WERI-Rb-1 (cell line): ENCODE measurements around the gene TINCR.
A peak's percentile ranks its signal among the peaks of the same experiment; 100 is the strongest.

Source experiments
- DNase-seq: peaks from one replicate; pipeline ENCODE4 v3.0.0-alpha.2; 2020
- H3K27ac ChIP-seq: fragments of 250-450 bp; sonication (Bioruptor Pico); 2 replicates; pipeline ENCODE4 v1.5.1; 2020; ENCODE audit warnings: mild to moderate bottlenecking, moderate library complexity
- H3K27me3 ChIP-seq: fragments of 250-450 bp; sonication (Bioruptor Pico); 2 replicates; pipeline ENCODE4 v1.5.1; 2021; ENCODE audit warnings: mild to moderate bottlenecking, low read depth, moderate library complexity; ENCODE audit not compliant: insufficient read depth, severe bottlenecking
- H3K36me3 ChIP-seq: fragments of 250-450 bp; sonication (Bioruptor Pico); 2 replicates; pipeline ENCODE4 v1.5.1; 2020; ENCODE audit warnings: mild to moderate bottlenecking, moderate library complexity
- H3K4me3 ChIP-seq: 2 replicates; pipeline ENCODE4 v1.5.1; 2011; ENCODE audit warnings: low read depth, mild to moderate bottlenecking, control low read depth, low read length
- H3K9me3 ChIP-seq: fragments of 250-450 bp; sonication (Bioruptor Pico); 2 replicates; pipeline ENCODE4 v1.5.1; 2021; ENCODE audit warnings: mild to moderate bottlenecking, moderate library complexity; ENCODE audit not compliant: severe bottlenecking
- TF ChIP-seq, protein P1 (sequence below): IDR thresholded peaks from 2 replicates; pipeline ENCODE4 v1.5.1; 2011; ENCODE audit warnings: low read depth, mild to moderate bottlenecking, control low read depth, inconsistent platforms, low read length

The TINCR gene

DNA sequence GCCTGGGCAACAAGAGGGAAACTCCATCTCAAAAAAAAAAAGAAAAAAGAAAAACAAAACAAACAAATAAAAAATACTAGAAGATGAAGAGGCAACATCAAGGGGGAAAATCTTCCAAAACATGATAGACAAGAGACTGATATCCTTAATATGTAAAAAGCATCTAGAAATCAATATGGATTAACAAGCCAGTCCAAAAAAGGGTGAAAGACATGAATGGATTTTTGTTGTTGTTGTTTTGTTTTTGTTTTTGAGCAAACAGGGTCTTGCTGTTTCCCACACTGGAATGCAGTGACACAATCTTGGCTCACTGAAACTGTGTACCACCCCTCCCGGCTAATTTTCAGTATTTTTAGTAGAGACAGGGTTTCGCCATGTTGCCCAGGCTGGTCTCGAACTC is 4.0 kb upstream of the TINCR start:
- DNase-seq = no peak
- Histone ChIP-seq H3K27ac (peak overlapping the region; percentile 73), H3K36me3 (no peaks in the 10 kb centered on the region), H3K4me3 (no peak overlapping the region), H3K9me3 (peaks cover 9% of the 10 kb centered on the region), H3K27me3 (no peaks in the 10 kb centered on the region)
- TF ChIP-seq, protein P1, sequence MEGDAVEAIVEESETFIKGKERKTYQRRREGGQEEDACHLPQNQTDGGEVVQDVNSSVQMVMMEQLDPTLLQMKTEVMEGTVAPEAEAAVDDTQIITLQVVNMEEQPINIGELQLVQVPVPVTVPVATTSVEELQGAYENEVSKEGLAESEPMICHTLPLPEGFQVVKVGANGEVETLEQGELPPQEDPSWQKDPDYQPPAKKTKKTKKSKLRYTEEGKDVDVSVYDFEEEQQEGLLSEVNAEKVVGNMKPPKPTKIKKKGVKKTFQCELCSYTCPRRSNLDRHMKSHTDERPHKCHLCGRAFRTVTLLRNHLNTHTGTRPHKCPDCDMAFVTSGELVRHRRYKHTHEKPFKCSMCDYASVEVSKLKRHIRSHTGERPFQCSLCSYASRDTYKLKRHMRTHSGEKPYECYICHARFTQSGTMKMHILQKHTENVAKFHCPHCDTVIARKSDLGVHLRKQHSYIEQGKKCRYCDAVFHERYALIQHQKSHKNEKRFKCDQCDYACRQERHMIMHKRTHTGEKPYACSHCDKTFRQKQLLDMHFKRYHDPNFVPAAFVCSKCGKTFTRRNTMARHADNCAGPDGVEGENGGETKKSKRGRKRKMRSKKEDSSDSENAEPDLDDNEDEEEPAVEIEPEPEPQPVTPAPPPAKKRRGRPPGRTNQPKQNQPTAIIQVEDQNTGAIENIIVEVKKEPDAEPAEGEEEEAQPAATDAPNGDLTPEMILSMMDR = no peak

DNA sequence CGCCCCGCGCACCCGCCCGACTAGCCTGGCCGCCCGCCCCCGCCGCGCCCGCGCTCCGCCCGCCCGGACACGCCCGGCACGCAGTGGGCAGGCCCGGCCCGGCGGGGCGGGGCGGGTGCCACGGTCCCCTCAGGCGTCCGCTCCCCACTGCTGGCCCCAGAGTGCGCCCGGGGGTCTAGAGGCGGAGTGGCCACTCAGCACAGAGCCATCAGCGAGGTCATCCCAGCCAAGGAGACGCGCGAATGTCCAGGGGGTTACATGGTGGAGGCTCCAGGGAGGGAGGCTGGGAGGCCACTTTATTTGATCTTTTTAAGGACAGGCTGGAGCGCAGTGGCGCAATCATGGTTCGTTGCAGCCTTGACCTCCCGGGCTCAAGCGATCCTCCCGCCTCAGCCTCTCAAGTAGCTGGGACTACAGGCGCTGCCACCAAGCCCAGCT is 236 bp upstream of the TINCR start:
- TF ChIP-seq, protein P1 = no peak
- Histone ChIP-seq H3K9me3 (peaks cover 6% of the 10 kb centered on the region), H3K36me3 (no peaks in the 10 kb centered on the region), H3K27ac (no peak overlapping the region), H3K4me3 (no peak overlapping the region), H3K27me3 (no peaks in the 10 kb centered on the region)
- no peak for DNase-seq

DNA sequence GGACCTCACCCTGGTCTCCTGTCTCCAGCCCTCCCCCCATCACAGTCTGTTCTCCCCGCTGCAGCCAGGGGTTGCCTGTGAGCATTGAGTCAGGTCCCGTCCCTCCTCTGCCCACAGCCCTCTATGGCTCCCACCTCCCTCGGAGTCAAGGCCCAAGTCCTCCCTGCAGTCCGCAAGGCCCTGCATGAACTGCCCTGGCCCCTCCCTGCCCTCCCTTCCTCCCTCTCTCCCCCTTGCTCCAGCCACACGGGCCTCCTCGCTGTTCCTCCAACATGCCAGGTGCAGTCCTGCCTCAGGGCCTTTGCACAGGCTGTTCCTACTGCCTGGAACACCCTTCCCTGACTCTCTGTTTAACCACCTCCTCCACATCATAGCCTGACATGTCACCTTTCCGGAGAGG is 2.8 kb downstream of the TINCR start:
- H3K9me3 ChIP-seq = peaks cover 9% of the 10 kb centered on the region
- no peaks in the 10 kb centered on the region for H3K36me3 ChIP-seq
- no peak for DNase-seq
- no peak overlapping the region for H3K4me3 ChIP-seq
- no peaks in the 10 kb centered on the region for H3K27me3 ChIP-seq
- TF ChIP-seq, protein P1 = no peak
- no peak overlapping the region for H3K27ac ChIP-seq

DNA sequence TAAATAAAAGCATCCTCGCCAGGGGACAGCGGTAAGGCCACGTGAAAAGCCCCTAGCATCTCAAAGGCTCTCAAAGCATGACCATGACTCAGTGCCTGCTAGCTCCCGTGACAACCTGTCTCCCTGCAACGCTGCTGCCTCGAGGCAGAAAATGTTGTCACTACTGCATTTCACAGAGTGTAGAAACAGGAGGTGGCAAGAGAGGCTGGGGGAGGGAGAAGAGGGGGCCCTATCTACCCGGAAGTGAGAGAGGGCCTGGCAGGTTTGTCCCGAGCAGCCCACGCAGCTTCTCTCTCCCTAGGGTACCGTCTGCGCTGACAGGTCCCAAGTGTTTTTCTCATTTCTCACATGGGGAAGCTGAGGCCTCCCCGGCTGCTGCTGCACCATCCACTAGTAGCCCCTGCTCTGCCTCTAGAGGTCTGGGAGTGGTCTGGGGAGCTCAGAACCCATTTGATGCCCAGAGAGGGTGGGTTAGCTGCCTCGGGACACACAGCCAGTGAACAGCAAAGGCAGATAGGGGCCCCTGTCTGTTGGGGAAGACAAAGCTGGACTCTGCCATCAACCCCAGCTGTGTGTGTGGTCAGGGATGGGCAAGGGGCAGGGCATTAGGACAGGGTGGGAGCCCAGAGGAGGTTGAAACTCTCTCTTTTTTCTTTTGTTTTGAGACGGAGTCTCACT is 3.7 kb downstream of the TINCR start:
- Histone ChIP-seq H3K27me3 (no peaks in the 10 kb centered on the region), H3K4me3 (no peak overlapping the region), H3K9me3 (peaks cover 9% of the 10 kb centered on the region), H3K36me3 (no peaks in the 10 kb centered on the region), H3K27ac (no peak overlapping the region)
- TF ChIP-seq, protein P1 = no peak
- DNase-seq = no peak

DNA sequence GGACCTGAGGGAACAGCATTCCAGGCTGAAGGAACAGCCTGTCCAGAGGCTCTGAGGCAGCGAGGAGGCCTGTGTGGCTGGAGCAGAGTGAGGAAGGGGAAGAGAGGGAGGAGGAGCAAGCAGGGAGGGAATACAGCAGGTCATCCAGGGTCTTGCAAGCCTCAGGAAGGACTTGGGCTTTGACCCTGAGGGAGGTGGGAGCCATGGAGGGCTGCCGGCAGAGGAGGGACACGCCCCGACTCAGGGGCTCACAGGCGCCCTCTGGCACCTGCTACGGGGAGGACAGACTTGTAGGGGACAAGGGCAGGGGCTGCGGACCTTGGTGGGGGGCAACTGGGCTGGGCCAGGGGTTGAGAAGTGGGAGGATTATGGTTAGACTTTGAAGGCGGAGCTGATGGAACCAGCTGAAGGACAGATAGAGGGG is 4.7 kb downstream of the TINCR start:
- DNase-seq = no peak
- Histone ChIP-seq H3K27me3 (no peaks in the 10 kb centered on the region), H3K27ac (no peak overlapping the region), H3K36me3 (no peaks in the 10 kb centered on the region), H3K9me3 (peaks cover 9% of the 10 kb centered on the region), H3K4me3 (no peak overlapping the region)
- TF ChIP-seq, protein P1 = peak; percentile 41; the same call in 1 of the 2 replicates

DNA sequence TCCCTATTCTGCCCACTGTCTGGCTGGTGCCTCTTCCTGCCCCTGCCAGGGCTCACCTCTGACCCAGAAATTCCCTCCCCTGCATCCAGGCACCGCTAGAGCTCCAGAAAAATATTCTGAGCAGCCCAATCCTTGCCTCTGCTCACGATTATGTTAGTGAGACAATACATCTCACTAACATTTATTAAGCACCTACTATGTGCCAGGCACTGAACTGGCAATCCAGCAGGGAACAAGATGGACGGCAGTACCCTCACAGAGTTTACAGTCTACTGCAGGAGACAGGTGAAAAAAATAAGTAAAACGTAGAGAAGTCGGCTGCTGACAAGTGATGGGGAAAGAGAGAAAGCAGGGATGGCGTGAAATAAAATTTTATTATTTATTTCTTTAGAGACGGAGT is 5.5 kb downstream of the TINCR start:
- H3K9me3 ChIP-seq = peaks cover 9% of the 10 kb centered on the region
- no peak overlapping the region for H3K27ac ChIP-seq
- H3K36me3 ChIP-seq = no peaks in the 10 kb centered on the region
- no peak for DNase-seq
- H3K4me3 ChIP-seq = no peak overlapping the region
- TF ChIP-seq, protein P1 = no peak
- no peaks in the 10 kb centered on the region for H3K27me3 ChIP-seq
